HepG2 (cell line): ENCODE data around the gene BRINP1. TPM values are rescaled to one million over a fixed set of nuclear protein-coding genes. Genes with fewer than 3 reads are reported as not detected.

Source experiments
- ATAC-seq: fragments of 200-7000 bp; cut with Tn5 transposase; 3 replicates; pipeline ENCODE4 v1.9.1; 2020; ENCODE audit warnings: mild to moderate bottlenecking, moderate library complexity
- BruUV-seq: library from RNA; stranded (reverse); fragments of 400-500 nt; replicated peaks from 2 replicates; lab custom pipeline; 2021; lab: Mats Ljungman, UMichigan
- CTCF ChIA-PET: fragments of 300-600 bp; formaldehyde crosslinking; extraction: SDS; loops from one replicate; lab custom pipeline; 2021; ENCODE audit warnings: low total read pairs, inconsistent platforms, low intra/inter-chr PET ratio; lab: Yijun Ruan, JAX
- POLR2A ChIA-PET: fragments of 350-600 bp; sonication (Branson Sonifier 250); formaldehyde crosslinking; loops from one replicate; lab custom pipeline; 2020; ENCODE audit warnings: antibody characterized with exemption, inconsistent platforms; lab: Yijun Ruan, JAX
- DNase-seq: peaks from one replicate; pipeline ENCODE4 v3.0.0-alpha.2; 2015; ENCODE audit warnings: low spot score
- FAIRE-seq: peaks from 3 replicates; lab custom pipeline; 2011; peaks lifted over from hg19 to GRCh38; lab: Jason Lieb, UNC
- H2AFZ ChIP-seq: one replicate; pipeline ENCODE4 v1.6.1; 2011; ENCODE audit warnings: low read length, inconsistent platforms
- H3K27ac ChIP-seq: fragments of 300-600 bp; 3 replicates; pipeline ENCODE4 v1.8.0; 2011; ENCODE audit warnings: mixed run types, mild to moderate bottlenecking, mixed read lengths, low read length, inconsistent platforms; ENCODE audit not compliant: insufficient read depth; ENCODE audit errors: extremely low read length
- H3K27me3 ChIP-seq, 2 experiments: fragments of 200-600 bp in 1 of 2; 2 replicates in 1 of 2; 3 replicates in 1 of 2; pipeline versions ENCODE4 v1.6.0 to v1.8.0; 2011; ENCODE audit warnings: low read length in 2 of 2, mild to moderate bottlenecking in 2 of 2, moderate library complexity in 2 of 2, inconsistent platforms in 1 of 2; ENCODE audit not compliant: insufficient read depth in 2 of 2, control insufficient read depth in 1 of 2
- H3K36me3 ChIP-seq, 2 experiments: fragments of 200-600 bp in 1 of 2; replicated peaks in 1 of 2; 2 replicates in 1 of 2; 3 replicates in 1 of 2; pipeline versions ENCODE4 v1.5.1 to v1.8.0; 2011; ENCODE audit warnings: low read length in 2 of 2, inconsistent platforms in 1 of 2; ENCODE audit not compliant: insufficient read depth in 2 of 2, control insufficient read depth in 1 of 2
- H3K4me1 ChIP-seq: 2 replicates; pipeline ENCODE4 v1.5.1; 2012; ENCODE audit warnings: low read length, inconsistent platforms; ENCODE audit not compliant: insufficient read depth
- H3K4me2 ChIP-seq: 2 replicates; pipeline ENCODE4 v1.6.0; 2011; ENCODE audit warnings: low read depth, low read length, inconsistent platforms
- H3K4me3 ChIP-seq, 3 experiments: fragments of 200-600 bp in 1 of 3; sonication (generic), shearing (Covaris generic) in 1 of 3; replicated peaks in 1 of 3; 2 replicates each; pipeline ENCODE4 v1.5.1; 2011 to 2016; ENCODE audit warnings: low read length in 3 of 3, inconsistent platforms in 2 of 3, low read depth in 2 of 3, mild to moderate bottlenecking in 2 of 3, control low read depth in 1 of 3, mixed read lengths in 1 of 3; ENCODE audit not compliant: insufficient read depth in 1 of 3
- H3K79me2 ChIP-seq: one replicate; pipeline ENCODE4 v1.6.1; 2011; ENCODE audit warnings: low read length, inconsistent platforms; ENCODE audit not compliant: insufficient read depth
- H3K9ac ChIP-seq: 2 replicates; pipeline ENCODE4 v1.6.0; 2011; ENCODE audit warnings: mild to moderate bottlenecking, low read depth, low read length, inconsistent platforms; ENCODE audit not compliant: insufficient read depth
- H3K9me3 ChIP-seq: 2 replicates; pipeline ENCODE4 v1.5.1; 2012; ENCODE audit warnings: mild to moderate bottlenecking, low read length
- H4K20me1 ChIP-seq: 2 replicates; pipeline ENCODE4 v1.6.0; 2011; ENCODE audit warnings: inconsistent platforms, mild to moderate bottlenecking, low read length, moderate library complexity; ENCODE audit not compliant: insufficient read depth
- AHR ChIP-seq: IDR thresholded peaks from 2 replicates; pipeline ENCODE4 v1.6.1; 2018; ENCODE audit warnings: missing genetic modification reagents, missing compliant biosample characterization
- BRCA1 ChIP-seq: sonication (generic); formaldehyde crosslinking; IDR thresholded peaks from 2 replicates; pipeline ENCODE4 v1.4.0; 2020; ENCODE audit warnings: missing genetic modification reagents
- DR1 ChIP-seq: sonication (generic); formaldehyde crosslinking; IDR thresholded peaks from 2 replicates; pipeline ENCODE4 v1.8.0; 2021; ENCODE audit warnings: mild to moderate bottlenecking, missing genetic modification reagents, inconsistent platforms
- FOXK2 ChIP-seq: fragments of 450-650 bp; IDR thresholded peaks from 2 replicates; pipeline ENCODE4 v1.6.1; 2016
- HBP1 ChIP-seq: IDR thresholded peaks from 2 replicates; pipeline ENCODE4 v1.6.1; 2016; ENCODE audit warnings: low read depth, control low read depth
- KLF6 ChIP-seq: IDR thresholded peaks from 2 replicates; pipeline ENCODE4 v1.8.0; 2016; ENCODE audit warnings: missing biosample characterization, missing genetic modification reagents
- KMT2B ChIP-seq: IDR thresholded peaks from 2 replicates; pipeline ENCODE4 v1.6.1; 2016; ENCODE audit warnings: missing genetic modification reagents, missing compliant biosample characterization
- MAZ ChIP-seq, 2 experiments: sonication (generic) in 1 of 2; formaldehyde crosslinking in 1 of 2; IDR thresholded peaks; 2 replicates each; pipeline versions ENCODE4 v1.5.0 to v1.6.1; 2012 to 2020; ENCODE audit warnings: low read depth in 2 of 2, mild to moderate bottlenecking in 2 of 2, borderline replicate concordance in 1 of 2, improper control_type of control experiment in 1 of 2, low read length in 1 of 2, missing genetic modification reagents in 1 of 2, moderate library complexity in 1 of 2
- POLR2AphosphoS2 ChIP-seq: IDR thresholded peaks from 2 replicates; pipeline ENCODE4 v1.6.1; 2011; ENCODE audit warnings: low read depth, low read length, improper control_type of control experiment
- SMARCE1 ChIP-seq: fragments of 450-650 bp; IDR thresholded peaks from 2 replicates; pipeline ENCODE4 v1.6.1; 2017; ENCODE audit warnings: borderline replicate concordance
- SP1 ChIP-seq, 2 experiments: fragments of 450-650 bp in 1 of 2; sonication (generic) in 1 of 2; formaldehyde crosslinking in 1 of 2; IDR thresholded peaks; 2 replicates each; pipeline versions ENCODE4 v1.4.0 to v1.6.1; 2016 to 2020; ENCODE audit warnings: missing genetic modification reagents in 1 of 2
- TCF7L2 ChIP-seq: IDR thresholded peaks from 2 replicates; pipeline ENCODE4 v1.6.1; 2011; ENCODE audit warnings: mild to moderate bottlenecking, low read depth, low read length, moderate library complexity
- TERF1 ChIP-seq: sonication (generic); formaldehyde crosslinking; IDR thresholded peaks from 2 replicates; pipeline ENCODE4 v1.8.0; 2022; ENCODE audit warnings: mild to moderate bottlenecking, missing genetic modification reagents, moderate library complexity
- THAP8 ChIP-seq: sonication (generic); formaldehyde crosslinking; IDR thresholded peaks from 2 replicates; pipeline ENCODE4 v1.5.1; 2020; ENCODE audit warnings: missing genetic modification reagents, mild to moderate bottlenecking, borderline replicate concordance
- USF2 ChIP-seq, 2 experiments: sonication (generic) in 1 of 2; formaldehyde crosslinking in 1 of 2; IDR thresholded peaks; 2 replicates each; pipeline versions ENCODE4 v1.5.1 to v1.6.1; 2011 to 2020; ENCODE audit warnings: borderline replicate concordance in 1 of 2, low read depth in 1 of 2, low read length in 1 of 2, mild to moderate bottlenecking in 1 of 2, missing genetic modification reagents in 1 of 2, moderate library complexity in 1 of 2
- ZEB1 ChIP-seq: IDR thresholded peaks from 2 replicates; pipeline ENCODE4 v1.6.1; 2012; ENCODE audit warnings: mild to moderate bottlenecking, low read depth, inconsistent platforms; ENCODE audit not compliant: insufficient replicate concordance
- ZNF841 ChIP-seq: sonication (generic); formaldehyde crosslinking; IDR thresholded peaks from 2 replicates; pipeline ENCODE4 v1.8.1; 2023; ENCODE audit warnings: missing genetic modification reagents, borderline replicate concordance
- ZSCAN20 ChIP-seq: sonication (generic); formaldehyde crosslinking; IDR thresholded peaks from 2 replicates; pipeline ENCODE4 v1.4.0; 2020; ENCODE audit warnings: missing genetic modification reagents, mild to moderate bottlenecking, borderline replicate concordance
- ZSCAN29 ChIP-seq: sonication (generic); formaldehyde crosslinking; conservative IDR thresholded peaks from 2 replicates; pipeline ENCODE4 v1.4.0; 2020; ENCODE audit warnings: mild to moderate bottlenecking, missing genetic modification reagents
- in situ Hi-C: cut with HindIII; loops from 2 replicates; pipeline ENCODE4 v1.10.0; 2017; ENCODE audit warnings: low pct_unique_long_range_greater_than_20kb; ENCODE audit not compliant: extremely low pct_ligation_motif_present
- intact Hi-C: fragments of 100-400 bp; cut with micrococcal nuclease; formaldehyde crosslinking; loops from one replicate; pipeline ENCODE4 v1.10.0; 2022; ENCODE audit not compliant: unreplicated experiment
- polyA plus RNA-seq, 8 experiments: library from polyadenylated mRNA; depleted of rRNA in 3 of 8; stranded (reverse) in 7 of 8; unstranded in 1 of 8; fragments of >200 nt; fragmentation: Illumina TruSeq in 4 of 8; extraction: Trizol in 4 of 8; gene quantifications; 2 replicates each; pipeline versions ENCODE4 v1.2.1 to v1.2.3, GENCODE V29; 2011 to 2016; ENCODE audit warnings: low read depth in 4 of 8, missing spikeins in 1 of 8, mixed read lengths in 1 of 8; ENCODE audit not compliant: insufficient read depth in 1 of 8
- total RNA-seq, 5 experiments: library from RNA; depleted of rRNA; stranded (reverse); fragments of >200 nt; fragmentation: Illumina TruSeq; extraction: Trizol; gene quantifications; 2 replicates each; pipeline ENCODE4 v1.2.3, GENCODE V29; 2016; ENCODE audit warnings: low read depth in 1 of 5

Gene BRINP1
- total and polyA plus RNA-seq, 2 of the 13 experiments (the other 11 are each of a cell fraction or from before 2014, with no cell fraction given) = not detected

GRCh38 chr9:119339056-119339455 lies 30.2 kb downstream of the BRINP1 start (continued):
- no peak for TF ChIP-seq MAZ (IDR thresholded peaks at IDR 0.05; ENCODE audit: borderline replicate concordance, low read depth, low read length)
- no peak for TF ChIP-seq MAZ (CRISPR knock-in tag; IDR thresholded peaks at IDR 0.05; ENCODE audit: low read depth)
- TF ChIP-seq ZNF841 (CRISPR knock-in tag) = no peak
- TF ChIP-seq SMARCE1 = no peak
- no peak for TF ChIP-seq ZSCAN29 (CRISPR knock-in tag)
- no peak for TF ChIP-seq HBP1 (CRISPR knock-in tag)
- no peak for TF ChIP-seq ZSCAN20
- TF ChIP-seq KMT2B (CRISPR knock-in tag) = no peak
- no peak for TF ChIP-seq BRCA1
- TF ChIP-seq AHR (CRISPR knock-in tag) = no peak

GRCh38 chr9:119337573-119337972 lies 31.7 kb downstream of the BRINP1 start:
- in situ Hi-C loops (no loop called here), intact Hi-C loops (no loop called here)
- Histone ChIP-seq H3K4me2 (no peak overlapping the region), H3K79me2 (no peaks in the 10 kb centered on the region), H3K36me3 (no peaks in the 10 kb centered on the region), H3K27me3 (no peaks in the 10 kb centered on the region), H3K4me3 (no peak overlapping the region), H2AFZ (no peak overlapping the region), H3K27ac (no peak overlapping the region), H3K9me3 (no peaks in the 10 kb centered on the region), H3K9ac (no peak overlapping the region), H4K20me1 (no peaks in the 10 kb centered on the region), H3K4me1 (no peaks in the 10 kb centered on the region)
- DNase-seq (no peak), FAIRE-seq (no peak), ATAC-seq (no peak)
- ChIA-PET POLR2A (no interaction called here), CTCF (no interaction called here)
- BruUV-seq = no TSS peak
- TF ChIP-seq POLR2AphosphoS2 (no peak), FOXK2 (no peak), KLF6 (CRISPR knock-in tag) (no peak), ZEB1 (no peak), THAP8 (CRISPR knock-in tag) (no peak), SP1 (IDR thresholded peaks at IDR 0.05) (no peak), SP1 (CRISPR knock-in tag; IDR thresholded peaks at IDR 0.05) (no peak), TCF7L2 (no peak), TERF1 (CRISPR knock-in tag) (no peak), DR1 (CRISPR knock-in tag) (no peak), USF2 (IDR thresholded peaks at IDR 0.05; ENCODE audit: low read depth, low read length) (no peak), USF2 (CRISPR knock-in tag; IDR thresholded peaks at IDR 0.05; ENCODE audit: borderline replicate concordance) (no peak)
